ENCODE results near the gene SKIC2.
A peak's percentile ranks its signal among the peaks of the same experiment; 100 is the strongest.
"Not testable (repeated sequence)": the region's sequence is repeated elsewhere in the genome, so short reads cannot be mapped to it uniquely, and the experiment has no call there.

SKIC2 gene

GRCh38 chr6:31958741-31959739 lies at the start of gene SKIC2, which contains the start of gene NELFE:
Gene SKIC2, plus strand, starts transcription at chr6:31959175. Its CDS starts 18 bp downstream, at chr6:31959193.
Gene NELFE, minus strand, starts transcription at chr6:31958971. Its CDS starts 525 bp downstream, at chr6:31958446.
- DNase-seq, result peak; percentile 97

- DNase-seq, result not testable (repeated sequence)
Measured at GRCh38 chr6:31909298-31909697, 49.7 kb upstream of the SKIC2 start.

DNA sequence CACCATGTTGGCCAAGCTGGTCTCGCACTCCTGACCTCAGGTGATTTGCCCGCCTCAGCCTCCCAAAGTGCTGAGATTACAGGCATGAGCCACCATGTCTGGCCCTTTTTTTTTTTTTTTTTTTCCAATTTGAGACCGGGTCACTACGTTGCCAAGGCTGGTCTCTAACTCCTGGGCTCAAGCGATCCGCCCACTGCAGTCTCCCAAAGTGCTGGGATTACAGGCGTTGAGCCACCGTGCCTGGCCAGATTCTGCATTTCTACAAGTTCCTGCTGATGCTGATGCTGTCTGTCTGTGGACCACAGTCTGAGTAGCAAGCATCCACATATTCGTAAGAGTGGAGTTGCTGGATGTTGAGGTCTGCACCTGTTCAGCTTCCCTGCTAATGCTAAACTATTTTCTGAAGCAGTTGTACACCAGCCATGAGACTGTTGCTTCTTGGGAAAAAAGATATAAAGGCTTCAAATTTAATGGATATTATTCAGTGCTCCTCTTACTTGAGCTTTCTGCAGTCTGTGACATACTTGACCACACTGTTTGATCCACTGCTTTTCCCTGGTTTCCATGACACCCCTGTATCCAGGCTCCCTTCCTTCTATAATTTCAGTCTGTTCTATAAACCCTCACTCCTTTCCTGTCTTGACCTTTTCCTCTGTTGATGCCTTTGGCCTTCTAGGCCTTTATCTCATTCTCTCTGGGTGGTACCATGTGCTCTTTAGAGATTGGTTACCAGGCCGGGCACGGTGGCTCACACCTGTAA lies 47.0 kb upstream of the SKIC2 start:
- no peak for DNase-seq

DNA sequence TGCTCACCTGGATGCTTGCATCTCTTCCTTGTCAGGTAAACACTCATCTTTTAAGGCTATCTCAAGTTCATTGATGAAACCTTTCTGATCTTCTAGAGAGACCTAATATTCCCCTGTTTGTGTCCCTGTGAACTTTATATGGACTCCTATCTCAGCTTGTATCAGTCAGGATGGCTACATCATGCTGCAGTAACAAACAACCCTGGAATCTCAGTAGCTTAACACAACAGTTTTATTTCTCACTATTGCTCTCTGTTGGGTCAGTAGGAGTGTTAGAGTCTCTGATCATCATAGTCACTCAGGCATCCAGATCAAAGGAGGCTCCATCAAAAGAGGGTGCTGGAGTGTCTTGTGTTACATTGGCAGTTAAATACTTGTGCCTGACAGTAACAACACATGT lies 43.6 kb upstream of the SKIC2 start:
- no peak for DNase-seq

DNA sequence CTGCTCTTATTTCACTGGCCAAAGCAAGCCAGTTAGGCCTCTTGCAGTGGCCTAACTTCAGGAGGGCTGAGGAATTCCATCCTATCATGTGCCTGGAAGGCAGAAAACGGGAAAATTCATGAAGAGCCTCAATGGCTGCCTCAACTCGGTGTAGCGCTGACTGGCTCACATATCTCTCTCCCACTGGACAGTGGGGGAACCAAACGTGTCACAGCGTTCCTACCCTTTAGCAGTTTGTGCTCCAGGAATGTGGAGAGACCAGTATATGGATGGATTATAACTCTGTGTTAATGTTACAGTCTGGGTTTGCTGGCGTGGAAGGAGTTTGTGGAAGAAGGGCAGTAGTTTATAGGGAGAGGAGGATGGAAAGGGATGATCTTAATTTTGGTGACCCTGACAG lies 43.2 kb upstream of the SKIC2 start:
- DNase-seq, result no peak

GRCh38 chr6:31918069-31918720 lies 40.8 kb upstream of the SKIC2 start:
- DNase-seq, result no peak

- DNase-seq, result no peak
Measured at GRCh38 chr6:31919624-31920303, 39.2 kb upstream of the SKIC2 start.

DNA sequence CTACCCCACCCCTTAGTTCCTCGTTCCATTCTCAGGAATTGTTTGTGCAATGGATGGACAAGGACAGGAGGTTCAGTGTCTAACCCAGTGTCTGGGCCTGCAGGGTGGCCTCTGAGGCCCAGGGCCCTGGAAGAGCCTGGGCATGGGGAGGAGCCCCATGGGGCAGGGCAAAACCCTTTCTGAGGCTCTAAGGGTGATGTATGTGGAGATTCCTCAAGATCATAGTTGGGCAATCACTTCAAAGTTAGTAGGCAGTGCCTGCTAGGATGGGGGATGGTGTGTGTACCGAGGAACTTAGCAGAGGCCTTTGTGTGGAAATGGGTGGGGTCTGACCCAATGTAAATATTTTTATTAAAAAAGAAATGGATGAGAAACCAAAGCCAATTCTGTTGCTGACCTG lies 38.2 kb upstream of the SKIC2 start:
- DNase-seq, result no peak

GRCh38 chr6:31922942-31923341 lies 36.0 kb upstream of the SKIC2 start:
- peak; percentile 41 for DNase-seq

DNA sequence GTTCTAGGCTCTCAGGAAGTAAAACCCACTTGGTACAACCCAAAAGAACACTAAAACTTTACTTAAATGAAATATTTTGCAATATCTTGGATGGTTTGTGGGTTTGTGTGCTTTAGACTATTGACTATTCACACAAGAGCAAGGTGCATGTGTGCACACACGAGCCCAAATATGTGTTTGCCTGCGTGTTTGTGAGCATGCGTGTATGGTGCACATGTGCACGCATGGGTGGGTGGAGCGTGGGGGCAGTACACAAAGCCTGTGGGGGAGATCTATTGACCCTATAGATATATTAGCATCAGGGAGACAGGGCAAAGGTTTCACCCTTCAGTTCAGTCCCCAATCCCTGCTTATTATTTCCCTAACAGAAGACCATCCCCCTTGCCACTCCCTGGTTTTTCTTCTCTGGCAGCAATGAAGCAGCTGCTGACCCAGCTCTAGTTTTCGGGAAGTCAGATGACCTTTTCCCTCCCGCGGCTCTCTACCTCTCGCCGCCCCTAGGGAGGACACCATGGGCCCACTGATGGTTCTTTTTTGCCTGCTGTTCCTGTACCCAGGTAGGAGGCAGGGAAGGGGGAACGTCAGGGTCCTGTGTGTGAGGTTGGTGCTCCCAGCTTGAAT lies 31.6 kb upstream of the SKIC2 start, which contains the start of gene C2:
C2 (plus strand) TSS at position 476 of the 621 bp plus-strand sequence; CDS start at position 512, 36 bp downstream.
- no peak for DNase-seq

DNA sequence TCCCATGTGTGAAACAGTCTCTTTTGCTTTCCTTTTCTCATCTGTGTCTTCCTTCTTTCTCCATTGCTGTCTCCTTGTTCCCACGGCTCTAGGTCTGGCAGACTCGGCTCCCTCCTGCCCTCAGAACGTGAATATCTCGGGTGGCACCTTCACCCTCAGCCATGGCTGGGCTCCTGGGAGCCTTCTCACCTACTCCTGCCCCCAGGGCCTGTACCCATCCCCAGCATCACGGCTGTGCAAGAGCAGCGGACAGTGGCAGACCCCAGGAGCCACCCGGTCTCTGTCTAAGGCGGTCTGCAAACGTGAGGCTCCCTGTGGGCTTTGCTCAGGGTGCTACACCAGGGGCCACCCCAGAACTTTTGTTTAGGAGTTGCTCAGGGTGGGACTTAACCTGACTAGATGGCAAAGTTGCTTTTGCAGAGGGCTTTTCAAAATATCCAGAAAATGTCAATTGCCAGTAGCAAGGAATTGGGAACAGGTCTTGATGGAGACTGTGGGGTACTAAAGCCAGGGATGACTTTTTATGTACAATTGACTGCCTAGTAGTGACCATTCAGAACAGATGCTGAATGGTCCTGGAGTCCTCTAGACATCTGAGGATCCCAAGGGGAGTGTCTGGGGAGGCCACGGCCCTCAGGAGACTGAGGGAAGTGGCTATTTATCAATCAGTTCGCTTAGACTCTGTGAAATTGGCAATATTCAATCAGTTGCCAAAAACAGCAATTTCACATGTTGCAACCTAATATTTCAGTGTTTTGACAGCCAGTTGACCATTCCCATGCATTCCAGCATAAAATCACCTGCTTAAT lies 30.9 kb upstream of the SKIC2 start:
- no peak for DNase-seq

- no peak for DNase-seq
Measured at GRCh38 chr6:31928672-31928939, 30.4 kb upstream of the SKIC2 start.

- DNase-seq, result no peak
Measured at GRCh38 chr6:31930962-31931361, 28.0 kb upstream of the SKIC2 start.

- DNase-seq, result not testable (repeated sequence)
Measured at GRCh38 chr6:31932137-31932536, 26.8 kb upstream of the SKIC2 start.

DNA sequence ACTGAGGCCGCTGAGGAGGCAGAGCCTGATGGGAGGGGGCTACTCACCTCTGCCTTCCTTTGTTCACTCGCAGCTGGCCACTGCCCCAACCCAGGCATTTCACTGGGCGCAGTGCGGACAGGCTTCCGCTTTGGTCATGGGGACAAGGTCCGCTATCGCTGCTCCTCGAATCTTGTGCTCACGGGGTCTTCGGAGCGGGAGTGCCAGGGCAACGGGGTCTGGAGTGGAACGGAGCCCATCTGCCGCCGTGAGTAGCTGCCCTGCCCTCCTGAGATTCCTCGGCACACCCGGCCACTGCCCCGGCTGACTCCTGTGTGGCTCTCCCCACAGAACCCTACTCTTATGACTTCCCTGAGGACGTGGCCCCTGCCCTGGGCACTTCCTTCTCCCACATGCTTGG lies 25.4 kb upstream of the SKIC2 start:
- no peak for DNase-seq

- DNase-seq, result no peak
Measured at GRCh38 chr6:31935021-31935420, 24.0 kb upstream of the SKIC2 start.

GRCh38 chr6:31935823-31936222 lies 23.2 kb upstream of the SKIC2 start:
- no peak for DNase-seq

DNA sequence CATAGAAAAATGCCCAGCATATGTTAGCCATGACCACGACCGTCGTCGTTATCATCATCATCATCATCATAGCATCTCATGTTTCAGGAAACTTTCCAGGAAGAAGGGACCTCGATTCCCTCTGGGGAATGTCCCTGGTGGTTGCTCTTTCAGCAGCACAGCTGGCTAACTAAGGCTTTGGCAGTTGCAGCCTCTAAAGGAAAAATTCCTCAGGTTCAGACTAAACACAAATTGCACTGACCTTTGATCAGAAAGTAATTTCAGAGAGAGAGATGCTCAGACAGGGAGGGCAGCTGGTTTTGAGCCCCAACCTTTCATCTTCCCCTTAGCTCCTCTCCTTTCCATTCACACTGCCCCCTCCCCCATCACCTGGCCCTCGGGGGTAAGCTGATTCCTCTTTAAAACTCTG lies 18.7 kb upstream of the SKIC2 start:
- no peak for DNase-seq

DNA sequence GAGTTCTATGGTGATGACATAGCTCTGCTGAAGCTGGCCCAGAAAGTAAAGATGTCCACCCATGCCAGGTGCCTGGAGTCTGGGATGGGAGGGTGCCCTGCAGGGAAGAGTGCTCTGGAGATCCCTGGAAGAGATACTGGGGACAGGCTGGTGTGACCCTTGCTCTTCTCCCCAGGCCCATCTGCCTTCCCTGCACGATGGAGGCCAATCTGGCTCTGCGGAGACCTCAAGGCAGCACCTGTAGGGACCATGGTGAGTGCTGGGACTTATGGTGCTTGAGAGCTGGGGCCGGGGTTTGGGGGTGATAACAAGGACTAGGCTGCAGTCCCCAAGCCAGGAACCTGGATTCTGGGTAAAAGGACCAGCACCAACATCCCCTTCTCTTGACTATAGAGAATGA lies 15.2 kb upstream of the SKIC2 start:
- no peak for DNase-seq

GRCh38 chr6:31945154-31945506 lies 13.8 kb upstream of the SKIC2 start:
- DNase-seq, result no peak
